GM12892 (cell line): ENCODE data around the gene MRPL33.
"Not testable (repeated sequence)": the region's sequence is repeated elsewhere in the genome, so short reads cannot be mapped to it uniquely, and the experiment has no call there.

ENCODE experiments used
- POLR2A ChIP-seq: IDR thresholded peaks from 2 replicates; pipeline ENCODE4 v1.6.1; 2011; ENCODE audit warnings: low read depth, low read length, control low read depth
- POLR2AphosphoS5 ChIP-seq: IDR thresholded peaks from 2 replicates; pipeline ENCODE4 v1.6.1; 2011; ENCODE audit warnings: low read depth, low read length, control low read depth
- TAF1 ChIP-seq: IDR thresholded peaks from 2 replicates; pipeline ENCODE4 v1.6.1; 2011; ENCODE audit warnings: low read depth, mild to moderate bottlenecking, control low read depth, low read length, borderline replicate concordance

- TF ChIP-seq POLR2AphosphoS5, POLR2A, TAF1: not testable (repeated sequence)
Observed at GRCh38 chr2:27745494-27745893, 26.0 kb upstream of the MRPL33 start.
